SK-N-SH treated with all-trans-retinoic acid at 6 μM for 48 hours (cell line): ENCODE results near the gene GRHL3.

Experiments used
- ATAC-seq: fragments of 200-7000 bp; cut with Tn5 transposase; 3 replicates; pipeline ENCODE4 v1.9.1; 2020; ENCODE audit warnings: mild to moderate bottlenecking, moderate library complexity
- ARNTL ChIP-seq: fragments of 450-650 bp; formaldehyde crosslinking; IDR thresholded peaks from 2 replicates; pipeline ENCODE4 v1.5.0; 2020; ENCODE audit warnings: low read depth, mild to moderate bottlenecking, moderate library complexity, borderline replicate concordance
- BACH2 ChIP-seq: fragments of 250-450 bp; sonication (Bioruptor Pico); IDR thresholded peaks from 2 replicates; pipeline ENCODE4 v1.9.0; 2021; ENCODE audit warnings: mild to moderate bottlenecking, borderline replicate concordance
- CSDC2 ChIP-seq: fragments of 250-450 bp; sonication (Bioruptor Pico); IDR thresholded peaks from 2 replicates; pipeline ENCODE4 v1.5.0; 2020; ENCODE audit warnings: mild to moderate bottlenecking, moderate library complexity
- ESRRG ChIP-seq: fragments of 250-450 bp; sonication (Bioruptor Pico); IDR thresholded peaks from 2 replicates; pipeline ENCODE4 v1.6.1; 2021; ENCODE audit warnings: mild to moderate bottlenecking
- GLIS3 ChIP-seq: fragments of 250-450 bp; sonication (Bioruptor Pico); IDR thresholded peaks from 2 replicates; pipeline ENCODE4 v1.5.0; 2020; ENCODE audit warnings: mild to moderate bottlenecking, moderate library complexity
- ISL1 ChIP-seq: fragments of 250-450 bp; sonication (Bioruptor Pico); IDR thresholded peaks from 2 replicates; pipeline ENCODE4 v2.1.2; 2022; ENCODE audit warnings: mild to moderate bottlenecking, moderate library complexity
- RARB ChIP-seq: fragments of 250-450 bp; sonication (Bioruptor Pico); IDR thresholded peaks from 2 replicates; pipeline ENCODE4 v1.8.0; 2021; ENCODE audit warnings: mild to moderate bottlenecking, moderate library complexity
- TOX ChIP-seq: fragments of 250-450 bp; sonication (Bioruptor Pico); IDR thresholded peaks from 2 replicates; pipeline ENCODE4 v1.8.0; 2021; ENCODE audit warnings: mild to moderate bottlenecking, moderate library complexity, borderline replicate concordance
- ZC3H10 ChIP-seq: fragments of 250-450 bp; sonication (Bioruptor Pico); IDR thresholded peaks from 2 replicates; pipeline ENCODE4 v1.5.1; 2021; ENCODE audit warnings: mild to moderate bottlenecking, moderate library complexity
- ZFP3 ChIP-seq: fragments of 250-450 bp; sonication (Bioruptor Pico); IDR thresholded peaks from 2 replicates; pipeline ENCODE4 v1.5.0; 2020; ENCODE audit warnings: mild to moderate bottlenecking, moderate library complexity
- ZFP30 ChIP-seq: fragments of 450-650 bp; formaldehyde crosslinking; IDR thresholded peaks from 2 replicates; pipeline ENCODE4 v1.5.0; 2022; ENCODE audit warnings: mild to moderate bottlenecking, moderate library complexity
- ZNF70 ChIP-seq: fragments of 450-650 bp; formaldehyde crosslinking; IDR thresholded peaks from 2 replicates; pipeline ENCODE4 v1.5.0; 2020; ENCODE audit warnings: mild to moderate bottlenecking, moderate library complexity
- TF ChIP-seq, protein P1 (sequence below): fragments of 250-450 bp; sonication (Bioruptor Pico); IDR thresholded peaks from 2 replicates; pipeline ENCODE4 v1.5.0; 2020; ENCODE audit warnings: mild to moderate bottlenecking, moderate library complexity
- TF ChIP-seq, protein P2 (sequence below): fragments of 250-450 bp; sonication (Bioruptor Pico); IDR thresholded peaks from 2 replicates; pipeline ENCODE4 v1.8.0; 2021; ENCODE audit warnings: low read depth, mild to moderate bottlenecking, moderate library complexity, borderline replicate concordance
- TF ChIP-seq, protein P3 (sequence below): fragments of 250-450 bp; sonication (Bioruptor Pico); IDR thresholded peaks from 2 replicates; pipeline ENCODE4 v1.5.1; 2021; ENCODE audit warnings: mild to moderate bottlenecking, moderate library complexity

GRHL3 gene

DNA sequence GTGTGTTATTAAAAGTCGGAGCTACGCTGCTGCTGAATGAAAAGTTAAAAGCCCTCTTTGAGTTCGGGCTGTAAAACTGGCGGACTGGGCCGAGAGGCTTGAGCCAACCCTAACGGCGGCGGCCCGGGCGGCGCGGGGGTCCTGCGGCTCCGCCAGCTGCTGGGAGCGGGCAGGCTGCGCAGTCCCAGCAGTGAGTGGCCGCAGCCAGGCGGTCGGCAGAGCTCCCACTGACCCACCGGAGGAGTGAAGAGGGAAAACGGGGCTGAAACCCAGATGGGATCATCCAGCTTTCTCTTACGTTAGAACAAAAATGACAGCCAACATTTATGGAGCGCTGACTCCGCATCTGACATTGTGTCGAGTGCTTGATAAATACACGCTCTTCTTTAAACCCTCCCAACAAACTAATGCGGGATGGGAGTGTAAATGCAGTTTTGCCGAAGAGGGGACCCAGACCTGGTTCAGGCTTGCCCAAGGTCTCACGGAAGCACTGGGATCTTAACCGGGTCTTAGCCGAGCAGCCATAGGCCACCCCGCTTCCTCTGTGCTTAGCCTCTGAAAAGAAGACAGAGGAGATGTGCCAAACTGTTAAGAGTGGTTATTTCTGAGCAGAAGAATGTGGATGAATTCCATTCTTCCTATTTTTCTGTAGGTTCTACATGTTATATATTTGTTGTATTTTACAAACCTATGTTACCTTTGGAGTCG is 3.5 kb downstream of the GRHL3 start:
- no peak for ATAC-seq
- no peak for TF ChIP-seq TOX (CRISPR knock-in tag)
- TF ChIP-seq ZNF70 (CRISPR knock-in tag): no peak
- TF ChIP-seq, protein P1, sequence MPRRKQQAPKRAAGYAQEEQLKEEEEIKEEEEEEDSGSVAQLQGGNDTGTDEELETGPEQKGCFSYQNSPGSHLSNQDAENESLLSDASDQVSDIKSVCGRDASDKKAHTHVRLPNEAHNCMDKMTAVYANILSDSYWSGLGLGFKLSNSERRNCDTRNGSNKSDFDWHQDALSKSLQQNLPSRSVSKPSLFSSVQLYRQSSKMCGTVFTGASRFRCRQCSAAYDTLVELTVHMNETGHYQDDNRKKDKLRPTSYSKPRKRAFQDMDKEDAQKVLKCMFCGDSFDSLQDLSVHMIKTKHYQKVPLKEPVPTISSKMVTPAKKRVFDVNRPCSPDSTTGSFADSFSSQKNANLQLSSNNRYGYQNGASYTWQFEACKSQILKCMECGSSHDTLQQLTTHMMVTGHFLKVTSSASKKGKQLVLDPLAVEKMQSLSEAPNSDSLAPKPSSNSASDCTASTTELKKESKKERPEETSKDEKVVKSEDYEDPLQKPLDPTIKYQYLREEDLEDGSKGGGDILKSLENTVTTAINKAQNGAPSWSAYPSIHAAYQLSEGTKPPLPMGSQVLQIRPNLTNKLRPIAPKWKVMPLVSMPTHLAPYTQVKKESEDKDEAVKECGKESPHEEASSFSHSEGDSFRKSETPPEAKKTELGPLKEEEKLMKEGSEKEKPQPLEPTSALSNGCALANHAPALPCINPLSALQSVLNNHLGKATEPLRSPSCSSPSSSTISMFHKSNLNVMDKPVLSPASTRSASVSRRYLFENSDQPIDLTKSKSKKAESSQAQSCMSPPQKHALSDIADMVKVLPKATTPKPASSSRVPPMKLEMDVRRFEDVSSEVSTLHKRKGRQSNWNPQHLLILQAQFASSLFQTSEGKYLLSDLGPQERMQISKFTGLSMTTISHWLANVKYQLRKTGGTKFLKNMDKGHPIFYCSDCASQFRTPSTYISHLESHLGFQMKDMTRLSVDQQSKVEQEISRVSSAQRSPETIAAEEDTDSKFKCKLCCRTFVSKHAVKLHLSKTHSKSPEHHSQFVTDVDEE (CRISPR knock-in tag): no peak
- TF ChIP-seq ZFP30 (CRISPR knock-in tag): no peak
- TF ChIP-seq BACH2 (CRISPR knock-in tag): no peak

- no peak for TF ChIP-seq RARB (CRISPR knock-in tag)
- no peak for TF ChIP-seq ESRRG (CRISPR knock-in tag)
- no peak for ATAC-seq
Measured at GRCh38 chr1:24323281-24323680, 4.1 kb downstream of the GRHL3 start.

DNA sequence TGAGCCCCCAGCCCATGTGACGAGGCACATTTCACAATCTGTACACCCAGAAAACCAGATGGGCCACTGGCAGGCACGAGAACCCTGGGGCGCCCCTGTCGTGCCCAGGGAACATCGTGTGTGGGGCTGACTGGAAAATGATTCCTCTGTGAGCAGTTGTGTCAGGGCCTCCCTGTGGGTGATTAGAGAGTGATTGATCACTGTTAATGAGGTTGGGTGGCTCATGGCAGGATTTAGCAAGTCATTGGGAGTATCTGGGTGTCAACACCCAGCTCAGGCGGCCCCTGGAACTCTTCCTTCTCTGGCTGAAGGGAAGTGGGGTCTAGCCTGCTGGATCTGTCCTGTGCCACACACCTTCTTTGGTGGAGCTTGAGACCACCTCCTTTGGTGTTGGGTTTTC is 5.7 kb downstream of the GRHL3 start:
- TF ChIP-seq ZC3H10 (CRISPR knock-in tag): no peak
- ATAC-seq: no peak

DNA sequence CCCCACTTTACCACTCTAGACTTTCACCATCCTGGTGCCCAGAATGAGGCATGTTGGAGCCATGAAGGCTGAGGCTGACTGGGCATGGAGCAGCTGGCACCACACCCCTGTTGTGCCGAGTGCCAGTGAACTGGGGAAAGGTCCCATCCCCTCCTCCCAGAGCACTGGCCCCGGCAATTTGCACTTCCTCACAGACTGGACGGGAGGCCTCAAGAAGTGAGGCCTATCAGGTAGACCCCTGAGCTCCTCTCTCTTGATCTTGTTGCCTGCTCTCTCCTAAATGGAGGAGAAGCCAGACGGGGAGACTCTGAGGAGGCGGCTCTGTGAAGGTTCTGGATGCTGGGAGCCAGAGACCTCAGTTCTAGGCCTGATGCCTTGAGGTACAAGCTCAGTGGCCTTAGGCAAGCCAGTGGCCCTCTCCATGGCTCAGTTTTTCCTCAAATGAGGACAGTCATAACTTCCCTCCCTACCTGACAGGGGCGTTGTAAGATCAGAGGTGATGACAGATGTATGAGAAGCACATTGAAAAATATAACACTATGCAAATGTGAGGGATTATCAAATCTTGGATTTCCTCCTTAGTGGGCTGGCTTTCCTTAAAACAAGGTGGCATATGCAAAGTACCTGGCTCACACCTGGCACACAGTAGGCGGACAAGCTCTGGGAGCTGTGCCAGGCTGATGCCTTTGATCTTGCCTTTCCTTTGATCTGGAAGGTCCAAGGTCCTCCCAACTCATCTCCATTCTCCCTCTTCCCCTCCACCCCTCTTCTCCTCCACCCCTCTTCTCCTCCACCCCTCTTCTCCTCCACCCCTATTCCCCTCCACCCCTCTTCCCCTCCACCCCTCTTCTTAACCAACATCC is 6.7 kb downstream of the GRHL3 start:
- TF ChIP-seq, protein P1 (CRISPR knock-in tag): no peak
- TF ChIP-seq ZFP3 (CRISPR knock-in tag): no peak
- ATAC-seq: no peak

GRCh38 chr1:24327486-24327885 is 8.3 kb downstream of the GRHL3 start:
- ATAC-seq: no peak
- no peak for TF ChIP-seq ZNF70 (CRISPR knock-in tag)
- TF ChIP-seq RARB (CRISPR knock-in tag): no peak
- no peak for TF ChIP-seq GLIS3
- TF ChIP-seq CSDC2 (CRISPR knock-in tag): no peak
- TF ChIP-seq ISL1 (CRISPR knock-in tag): no peak
- TF ChIP-seq, protein P2, sequence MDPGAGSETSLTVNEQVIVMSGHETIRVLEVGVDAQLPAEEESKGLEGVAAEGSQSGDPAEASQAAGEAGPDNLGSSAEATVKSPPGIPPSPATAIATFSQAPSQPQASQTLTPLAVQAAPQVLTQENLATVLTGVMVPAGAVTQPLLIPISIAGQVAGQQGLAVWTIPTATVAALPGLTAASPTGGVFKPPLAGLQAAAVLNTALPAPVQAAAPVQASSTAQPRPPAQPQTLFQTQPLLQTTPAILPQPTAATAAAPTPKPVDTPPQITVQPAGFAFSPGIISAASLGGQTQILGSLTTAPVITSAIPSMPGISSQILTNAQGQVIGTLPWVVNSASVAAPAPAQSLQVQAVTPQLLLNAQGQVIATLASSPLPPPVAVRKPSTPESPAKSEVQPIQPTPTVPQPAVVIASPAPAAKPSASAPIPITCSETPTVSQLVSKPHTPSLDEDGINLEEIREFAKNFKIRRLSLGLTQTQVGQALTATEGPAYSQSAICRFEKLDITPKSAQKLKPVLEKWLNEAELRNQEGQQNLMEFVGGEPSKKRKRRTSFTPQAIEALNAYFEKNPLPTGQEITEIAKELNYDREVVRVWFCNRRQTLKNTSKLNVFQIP: no peak
- TF ChIP-seq BACH2 (CRISPR knock-in tag): no peak
- no peak for TF ChIP-seq ARNTL (CRISPR knock-in tag)
- TF ChIP-seq ESRRG (CRISPR knock-in tag): no peak
- TF ChIP-seq, protein P3, sequence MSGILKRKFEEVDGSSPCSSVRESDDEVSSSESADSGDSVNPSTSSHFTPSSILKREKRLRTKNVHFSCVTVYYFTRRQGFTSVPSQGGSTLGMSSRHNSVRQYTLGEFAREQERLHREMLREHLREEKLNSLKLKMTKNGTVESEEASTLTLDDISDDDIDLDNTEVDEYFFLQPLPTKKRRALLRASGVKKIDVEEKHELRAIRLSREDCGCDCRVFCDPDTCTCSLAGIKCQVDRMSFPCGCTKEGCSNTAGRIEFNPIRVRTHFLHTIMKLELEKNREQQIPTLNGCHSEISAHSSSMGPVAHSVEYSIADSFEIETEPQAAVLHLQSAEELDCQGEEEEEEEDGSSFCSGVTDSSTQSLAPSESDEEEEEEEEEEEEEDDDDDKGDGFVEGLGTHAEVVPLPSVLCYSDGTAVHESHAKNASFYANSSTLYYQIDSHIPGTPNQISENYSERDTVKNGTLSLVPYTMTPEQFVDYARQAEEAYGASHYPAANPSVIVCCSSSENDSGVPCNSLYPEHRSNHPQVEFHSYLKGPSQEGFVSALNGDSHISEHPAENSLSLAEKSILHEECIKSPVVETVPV (CRISPR knock-in tag): no peak
